ENCODE measurements around the gene ERICH4.

DNA sequence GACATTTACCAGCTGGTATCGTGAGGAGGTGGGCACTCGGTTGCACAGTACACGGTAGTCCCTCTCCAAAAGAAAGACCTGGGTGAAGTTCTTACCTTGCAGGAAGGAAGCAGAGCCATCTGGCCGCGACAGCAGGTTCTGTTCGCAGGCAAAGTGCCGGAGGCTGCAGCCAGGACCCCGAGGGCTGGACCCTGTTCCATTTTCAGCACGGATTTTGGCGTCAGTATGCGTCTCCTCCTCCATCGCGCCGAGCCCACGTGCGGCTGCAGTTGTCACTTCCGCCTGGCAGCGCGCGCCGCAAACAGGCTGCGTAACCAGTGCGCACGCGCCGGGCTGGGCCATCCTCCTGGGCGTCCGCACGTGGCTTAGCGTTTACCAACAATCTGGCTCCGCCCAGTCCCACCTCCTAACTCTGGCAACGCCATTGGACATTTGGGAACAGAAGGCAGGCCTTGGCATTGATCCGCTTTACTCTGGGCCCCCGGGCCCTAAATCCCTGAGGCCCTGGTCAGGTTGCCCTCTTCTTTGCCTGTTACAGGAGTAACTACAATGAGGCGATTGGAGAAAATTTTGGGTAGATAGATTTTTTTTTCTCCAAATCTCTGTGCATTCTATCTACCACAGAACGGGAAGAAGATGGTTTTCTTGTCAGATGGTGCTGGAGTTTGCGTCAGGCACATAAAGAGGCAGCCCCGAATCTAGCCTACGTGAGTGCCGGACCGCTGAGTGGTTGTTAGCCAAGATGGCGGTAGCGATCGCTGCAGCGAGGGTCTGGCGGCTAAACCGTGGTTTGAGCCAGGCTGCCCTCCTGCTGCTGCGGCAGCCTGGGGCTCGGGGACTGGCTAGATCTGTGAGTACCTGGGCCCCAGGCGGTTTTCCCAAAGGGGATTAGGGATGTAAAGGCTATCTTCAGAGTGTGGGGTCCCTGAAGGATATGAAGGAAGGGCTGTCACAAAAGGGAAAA, 45.6 kb upstream of the ERICH4 start, which contains the start of the genes BCKDHA and EXOSC5:
- TF ChIP-seq, protein P1, sequence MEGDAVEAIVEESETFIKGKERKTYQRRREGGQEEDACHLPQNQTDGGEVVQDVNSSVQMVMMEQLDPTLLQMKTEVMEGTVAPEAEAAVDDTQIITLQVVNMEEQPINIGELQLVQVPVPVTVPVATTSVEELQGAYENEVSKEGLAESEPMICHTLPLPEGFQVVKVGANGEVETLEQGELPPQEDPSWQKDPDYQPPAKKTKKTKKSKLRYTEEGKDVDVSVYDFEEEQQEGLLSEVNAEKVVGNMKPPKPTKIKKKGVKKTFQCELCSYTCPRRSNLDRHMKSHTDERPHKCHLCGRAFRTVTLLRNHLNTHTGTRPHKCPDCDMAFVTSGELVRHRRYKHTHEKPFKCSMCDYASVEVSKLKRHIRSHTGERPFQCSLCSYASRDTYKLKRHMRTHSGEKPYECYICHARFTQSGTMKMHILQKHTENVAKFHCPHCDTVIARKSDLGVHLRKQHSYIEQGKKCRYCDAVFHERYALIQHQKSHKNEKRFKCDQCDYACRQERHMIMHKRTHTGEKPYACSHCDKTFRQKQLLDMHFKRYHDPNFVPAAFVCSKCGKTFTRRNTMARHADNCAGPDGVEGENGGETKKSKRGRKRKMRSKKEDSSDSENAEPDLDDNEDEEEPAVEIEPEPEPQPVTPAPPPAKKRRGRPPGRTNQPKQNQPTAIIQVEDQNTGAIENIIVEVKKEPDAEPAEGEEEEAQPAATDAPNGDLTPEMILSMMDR (conservative IDR thresholded peaks at IDR 0.05): no peak
- no peak for TF ChIP-seq ZFX (IDR thresholded peaks at IDR 0.05)
